ENCODE measurements around the gene PTPRO.

The PTPRO gene

DNA sequence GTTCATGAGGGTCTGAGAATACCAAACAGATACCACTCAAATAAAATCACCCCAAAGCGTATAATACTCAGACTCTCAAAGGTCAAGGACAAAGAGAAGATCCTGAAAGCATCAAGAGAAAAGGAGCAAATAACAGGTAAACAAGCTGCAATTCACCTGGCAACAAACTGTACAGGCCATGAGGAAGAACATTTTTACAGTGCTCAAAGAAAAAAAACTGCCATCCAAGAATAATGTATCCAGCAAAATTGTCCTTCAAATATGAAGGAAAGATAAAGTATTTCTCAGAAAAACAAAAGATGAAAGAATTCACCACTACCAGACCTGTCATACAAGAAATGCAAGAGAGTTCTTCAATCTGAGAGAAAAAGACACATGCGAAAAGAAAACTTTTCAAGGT is 206.4 kb downstream of the PTPRO start:
- no peak for DNase-seq

DNA sequence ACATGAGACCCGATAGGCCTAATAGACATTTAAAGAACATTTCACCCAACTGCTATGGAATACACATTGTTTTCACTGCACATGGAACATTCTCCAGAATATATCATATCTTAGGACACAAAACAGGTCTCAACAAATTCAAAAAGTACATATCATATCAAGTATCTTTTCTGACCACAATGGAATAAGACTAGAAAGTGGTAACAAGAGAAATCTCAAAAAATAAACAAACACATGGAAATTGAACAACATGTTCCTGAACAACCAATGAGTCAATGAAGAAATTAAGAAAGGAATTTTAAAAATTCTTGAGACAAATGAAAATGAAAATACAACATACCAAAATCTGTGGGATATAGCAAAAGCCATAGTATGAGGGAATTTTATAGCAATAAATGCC is 208.1 kb downstream of the PTPRO start:
- no peak for DNase-seq

DNA sequence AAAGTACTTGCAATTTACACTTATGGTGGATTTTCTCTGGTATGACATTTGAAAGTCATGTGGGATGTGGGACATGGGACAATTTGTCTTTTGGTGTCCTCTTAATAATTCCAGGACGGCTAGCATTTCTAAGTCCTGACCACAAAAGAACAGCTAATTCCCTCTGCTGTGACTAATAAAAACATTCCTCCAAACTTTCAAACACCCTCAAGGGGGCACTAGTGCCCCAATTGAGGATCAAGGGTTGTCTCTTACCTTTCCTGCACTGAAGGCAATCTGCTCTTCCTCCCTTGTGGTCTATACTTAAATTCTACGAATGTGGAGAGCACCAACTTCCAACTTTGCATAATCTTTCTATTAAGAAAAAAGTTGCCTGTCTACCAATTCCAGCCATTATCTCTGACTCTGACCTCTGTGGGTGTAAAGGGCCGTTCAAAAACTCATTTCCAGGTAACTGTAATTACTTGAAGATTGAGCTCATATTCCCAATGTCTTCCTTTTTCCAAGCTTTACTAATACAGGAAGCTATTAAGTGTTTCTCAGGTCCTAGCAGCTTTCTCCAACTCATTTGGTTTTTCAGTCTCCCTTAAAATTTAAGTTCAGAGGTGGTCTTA is 210.2 kb downstream of the PTPRO start:
- peak; percentile 89 for DNase-seq

DNA sequence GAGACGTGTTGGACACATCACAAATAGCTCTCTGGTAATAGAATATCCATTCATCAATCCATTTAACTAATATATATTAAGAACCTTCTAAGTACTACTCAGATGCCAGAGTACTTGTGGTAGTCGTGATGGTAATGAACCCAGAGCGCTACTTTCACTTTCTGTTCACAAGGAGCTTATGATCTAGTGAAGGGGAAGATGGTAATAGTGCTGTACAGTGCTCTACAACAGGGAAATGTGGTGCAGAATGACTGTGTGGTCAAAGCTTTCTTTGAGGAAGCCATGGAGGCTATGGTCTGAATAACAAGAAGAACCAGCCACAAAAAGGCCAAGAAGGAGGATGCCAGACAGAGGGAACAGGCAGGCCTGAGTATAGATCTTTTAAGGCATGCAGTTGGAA is 212.0 kb downstream of the PTPRO start:
- DNase-seq, result peak; percentile 92

DNA sequence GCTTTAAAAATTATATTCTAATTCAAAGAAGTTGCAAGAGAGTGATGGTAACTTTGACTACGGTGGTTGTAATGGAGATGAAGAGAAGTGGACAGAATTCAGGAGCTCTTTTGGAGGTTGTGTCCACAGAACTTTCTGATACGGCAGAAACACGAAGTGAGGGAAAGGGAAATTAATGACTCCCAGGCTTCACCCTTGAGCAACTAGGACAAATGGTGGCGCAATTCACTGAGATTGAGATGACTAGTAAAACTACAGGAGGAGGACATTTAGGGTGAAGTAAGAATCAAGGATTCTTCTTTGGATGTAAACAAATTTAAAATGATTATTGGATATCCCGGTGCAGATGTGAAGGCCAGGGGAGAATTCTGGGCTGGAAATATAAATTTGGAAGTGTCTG is 212.6 kb downstream of the PTPRO start:
- peak; percentile 68 for DNase-seq

DNA sequence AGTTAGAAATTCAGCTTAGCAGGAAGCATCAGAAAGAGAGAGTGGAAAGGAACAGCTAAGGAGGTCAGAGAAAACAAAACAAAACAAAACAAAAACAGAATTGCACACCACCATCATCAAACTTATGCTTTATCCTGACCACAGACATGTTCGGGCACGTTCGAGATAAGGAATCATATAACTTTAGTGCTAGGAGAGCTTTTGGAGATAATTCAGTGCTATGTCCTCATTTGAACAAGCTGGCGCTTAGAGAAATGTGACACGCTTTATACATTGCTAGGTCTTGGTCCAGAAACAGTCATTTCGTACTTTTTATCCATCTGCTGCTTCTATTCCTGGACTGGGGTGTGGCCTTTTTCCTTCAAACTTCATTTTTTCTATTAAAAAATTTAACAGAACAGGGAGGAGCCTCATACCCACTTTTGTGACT is 213.1 kb downstream of the PTPRO start:
- peak; percentile 71 for DNase-seq

DNA sequence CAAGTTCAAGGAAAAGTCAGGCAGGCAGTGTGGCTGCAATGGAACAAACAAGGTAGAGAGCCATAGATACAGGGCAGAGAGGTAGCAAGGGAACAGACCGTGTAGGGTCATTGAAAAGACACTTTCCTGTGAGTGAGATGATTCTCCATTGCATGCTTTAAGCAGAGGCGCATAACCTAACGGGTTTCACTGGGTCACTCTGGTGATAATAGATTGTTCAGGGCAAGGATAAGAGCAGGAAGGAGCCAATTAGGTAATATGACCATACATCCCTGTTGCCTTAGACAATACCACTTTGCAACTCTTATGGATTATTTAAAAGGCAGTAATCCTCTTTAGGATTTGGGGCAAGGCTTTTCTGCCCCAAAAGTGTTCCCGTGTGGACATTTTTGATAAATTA is 214.1 kb downstream of the PTPRO start:
- no peak for DNase-seq

DNA sequence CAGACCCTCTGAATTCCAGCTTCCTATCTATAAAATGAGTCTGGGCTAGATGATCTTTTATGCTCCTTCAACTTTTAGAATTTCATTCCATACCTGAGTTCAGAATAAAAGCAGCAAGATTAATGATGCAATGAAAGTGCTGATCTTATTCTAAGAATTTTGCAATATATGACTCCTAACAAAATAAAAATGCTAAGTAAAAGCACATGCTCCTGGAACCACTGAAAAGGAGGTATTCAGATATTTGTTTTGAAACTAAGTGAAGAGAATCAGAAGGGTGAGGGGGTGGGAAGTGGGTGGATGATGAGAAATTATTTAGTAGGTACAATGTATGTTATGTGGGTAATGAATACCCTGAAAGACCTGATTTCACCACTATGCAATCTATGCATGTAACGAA is 216.6 kb downstream of the PTPRO start:
- no peak for DNase-seq

DNA sequence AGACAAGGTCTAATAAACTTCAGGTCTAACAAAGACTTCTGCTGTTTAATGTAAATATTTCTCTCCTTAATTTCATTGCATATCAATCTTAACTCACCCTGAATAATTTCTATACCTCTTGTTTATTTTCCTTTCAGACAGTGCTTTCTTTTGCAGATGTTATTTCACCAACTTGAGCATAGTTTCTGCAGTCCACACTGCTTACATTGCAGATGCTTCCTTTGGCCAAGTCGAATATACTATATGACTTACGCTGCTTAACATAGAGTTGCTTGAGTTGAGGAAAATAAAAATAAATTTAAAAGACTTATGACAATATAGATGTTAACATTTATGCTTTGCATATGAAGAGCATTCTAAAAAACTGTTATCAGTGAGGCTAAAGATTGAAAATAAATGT is 217.7 kb downstream of the PTPRO start:
- no peak for DNase-seq

DNA sequence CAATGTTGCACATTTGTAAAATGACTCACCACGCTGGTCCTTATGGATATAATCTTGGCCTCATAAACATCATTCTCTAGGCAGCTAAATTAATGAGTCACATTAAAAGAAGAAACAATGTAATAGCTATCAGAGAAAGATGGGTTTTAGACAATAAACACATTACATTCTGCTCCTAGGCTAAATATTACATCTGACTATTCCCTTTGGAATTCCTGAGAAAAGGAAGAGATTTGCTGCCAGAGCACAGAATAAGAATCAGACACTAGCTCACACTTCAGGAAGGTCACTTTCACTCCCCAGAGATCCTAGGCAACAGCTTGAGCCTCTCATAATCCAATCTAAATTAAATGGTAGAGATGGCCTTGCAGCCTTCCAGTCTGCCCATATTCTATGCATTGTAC is 218.2 kb downstream of the PTPRO start:
- no peak for DNase-seq

DNA sequence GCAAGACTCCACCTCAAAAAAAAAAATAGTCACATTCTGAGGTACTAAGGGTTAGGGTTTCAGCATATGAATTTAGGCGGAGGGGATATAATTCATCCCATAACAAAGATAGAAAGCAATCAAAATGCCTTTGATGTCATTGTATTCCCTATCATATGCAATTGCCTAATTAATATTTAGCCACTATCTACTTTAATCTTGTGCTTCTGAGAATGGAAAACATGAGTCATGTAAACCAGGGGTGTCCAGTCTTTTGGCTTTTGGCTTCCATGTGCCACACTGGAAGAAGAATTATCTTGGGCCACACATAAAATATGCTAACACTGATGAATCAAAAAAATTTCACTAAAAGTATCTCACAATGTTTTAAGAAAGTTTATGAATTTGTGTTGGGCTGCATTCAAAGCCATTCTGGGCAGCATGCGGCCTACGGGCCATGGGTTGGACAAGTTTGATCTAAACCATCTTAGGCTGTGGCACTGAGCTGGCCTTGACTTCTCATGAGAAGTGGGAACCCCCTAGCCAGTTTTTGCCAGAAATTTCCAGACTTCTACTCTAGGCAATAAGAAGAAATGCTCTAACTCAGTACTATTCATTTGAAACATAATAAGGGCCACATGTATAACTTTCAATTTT is 219.8 kb downstream of the PTPRO start:
- peak; percentile 14 for DNase-seq

DNA sequence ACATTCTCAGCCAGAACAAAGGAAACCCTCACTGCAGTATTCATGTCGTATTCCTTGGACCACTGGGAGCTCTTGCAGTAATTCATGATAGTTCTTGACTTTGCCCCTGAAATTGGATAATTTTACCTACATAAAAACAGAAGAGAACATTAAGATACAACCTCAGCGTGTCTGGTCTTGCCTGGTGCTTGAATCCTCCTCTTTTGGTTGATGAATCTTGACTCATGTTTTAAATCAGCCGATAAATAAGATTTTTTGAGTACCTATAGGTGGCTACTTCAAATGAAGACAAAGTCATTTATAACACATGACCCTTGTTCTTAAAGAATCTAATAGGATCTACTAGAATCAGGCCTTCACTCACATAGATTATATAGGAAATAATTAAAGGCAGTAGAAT is 221.0 kb downstream of the PTPRO start:
- no peak for DNase-seq

DNA sequence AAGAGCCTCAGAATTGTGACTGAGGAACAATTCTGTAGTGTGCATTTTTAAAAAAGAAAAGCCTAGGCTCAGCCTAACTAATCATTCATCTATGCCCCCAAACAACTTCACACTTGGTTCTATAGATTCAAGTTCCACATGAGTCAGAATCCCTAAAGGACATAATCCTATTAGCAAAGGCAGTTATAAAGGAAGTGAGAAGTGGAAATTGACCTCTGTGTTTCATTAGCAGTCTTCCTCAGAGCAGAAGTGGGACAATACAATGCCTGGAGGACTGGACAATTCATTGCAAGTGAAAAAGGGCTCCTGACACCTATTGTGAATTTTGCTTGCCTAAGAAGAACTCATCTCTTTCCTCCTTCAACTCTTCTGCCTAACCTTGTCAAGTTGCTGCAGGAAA is 222.3 kb downstream of the PTPRO start:
- no peak for DNase-seq

DNA sequence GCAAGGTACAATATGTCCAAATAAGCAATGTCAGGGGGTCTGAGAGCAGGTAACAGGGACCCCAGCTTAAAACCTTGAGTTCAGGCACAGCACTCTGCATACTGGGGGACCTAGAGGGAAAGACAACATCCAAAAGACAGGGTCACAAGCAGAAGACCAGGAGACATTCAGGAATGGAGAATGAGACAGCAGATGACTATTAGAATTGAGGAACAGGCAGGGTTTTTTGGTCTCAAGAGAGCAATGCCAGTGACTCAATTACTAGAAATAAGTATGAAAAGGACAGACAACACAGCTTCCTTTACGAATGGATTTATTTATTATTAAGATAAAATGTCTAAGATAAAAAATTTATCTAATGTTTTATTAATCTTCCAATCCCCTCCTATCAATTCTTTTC is 223.0 kb downstream of the PTPRO start:
- DNase-seq, result no peak

DNA sequence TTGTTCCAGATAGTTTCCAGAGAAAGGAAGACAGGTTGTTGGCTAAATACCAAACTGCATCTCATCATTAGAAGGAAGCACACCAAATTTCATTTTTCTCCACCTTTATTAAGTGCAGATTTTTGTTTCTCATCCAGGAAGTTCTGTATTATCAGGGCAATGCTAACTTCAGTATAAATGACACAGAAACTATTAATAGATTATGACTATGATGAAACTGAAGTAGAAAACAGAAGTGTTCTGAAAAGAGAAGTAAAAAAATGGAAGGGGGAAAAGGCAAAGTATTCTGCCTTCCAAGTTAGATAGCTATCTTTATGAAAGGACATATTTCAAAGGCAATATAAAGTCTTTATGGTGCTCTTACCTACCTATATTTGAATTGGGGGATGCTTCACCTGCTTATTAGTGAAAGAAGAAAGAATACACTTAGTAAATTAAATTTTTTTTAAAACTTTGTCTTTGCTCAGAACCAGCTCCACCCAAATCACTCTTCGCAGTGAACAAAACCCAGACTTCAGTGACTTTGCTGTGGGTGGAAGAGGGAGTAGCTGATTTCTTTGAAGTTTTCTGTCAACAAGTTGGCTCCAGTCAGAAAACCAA is 223.9 kb downstream of the PTPRO start:
- DNase-seq, result peak; percentile 77

DNA sequence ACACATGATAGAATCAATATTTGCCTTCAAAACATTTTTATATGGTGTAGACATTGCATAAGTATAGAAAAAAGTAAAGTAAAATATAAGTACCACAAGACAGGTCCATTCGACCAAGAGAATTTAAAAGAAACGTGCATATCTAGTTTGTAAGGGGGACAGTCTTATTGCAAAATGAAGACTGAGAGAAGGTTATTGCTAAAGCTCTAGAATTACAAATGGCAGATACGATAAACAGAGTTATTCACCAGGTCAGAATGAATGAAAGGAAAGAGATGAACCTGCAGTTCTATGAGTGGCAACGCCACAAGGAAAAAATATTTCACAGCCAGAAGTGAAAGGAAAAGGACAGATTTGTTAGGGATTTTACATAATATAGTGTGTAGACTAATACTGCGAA is 224.8 kb downstream of the PTPRO start:
- DNase-seq, result no peak

DNA sequence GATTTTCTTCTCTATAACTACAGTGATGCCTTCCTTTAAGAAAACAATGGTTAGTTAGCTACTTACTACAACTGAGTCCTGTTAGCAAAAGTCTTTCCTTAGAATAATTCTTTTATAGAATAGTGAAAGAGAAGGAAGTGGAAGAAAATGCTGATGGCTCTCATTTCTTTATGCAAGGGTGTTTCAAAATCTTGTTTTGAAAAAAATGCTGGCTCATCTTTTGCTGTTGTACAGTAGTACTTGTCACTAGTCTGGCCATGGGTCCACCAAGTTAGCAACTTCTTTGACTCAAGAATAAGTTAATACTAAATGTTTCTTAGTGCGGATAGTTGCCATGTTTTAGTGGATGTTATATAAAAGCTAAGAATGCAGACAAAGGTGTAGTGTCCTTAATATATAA is 225.4 kb downstream of the PTPRO start:
- DNase-seq, result no peak

DNA sequence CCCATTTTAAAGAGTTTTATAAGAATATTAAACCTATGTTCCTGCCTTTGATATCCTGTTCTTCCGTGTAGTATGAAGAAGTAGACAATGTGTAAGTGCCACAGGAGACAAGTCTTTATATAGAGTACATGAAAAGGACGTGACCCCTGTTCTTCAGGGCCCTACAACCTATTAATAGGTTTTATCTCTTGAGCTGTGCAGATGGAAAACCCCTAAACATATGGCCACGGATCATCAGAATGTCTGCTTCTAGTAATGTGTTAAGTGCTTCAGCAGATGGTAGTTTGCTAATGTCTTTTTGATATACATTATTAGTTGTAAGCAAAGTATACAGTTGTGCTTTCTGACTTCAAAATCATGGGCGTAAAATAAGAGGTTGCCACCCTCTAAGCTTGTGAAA is 228.5 kb downstream of the PTPRO start:
- no peak for DNase-seq

DNA sequence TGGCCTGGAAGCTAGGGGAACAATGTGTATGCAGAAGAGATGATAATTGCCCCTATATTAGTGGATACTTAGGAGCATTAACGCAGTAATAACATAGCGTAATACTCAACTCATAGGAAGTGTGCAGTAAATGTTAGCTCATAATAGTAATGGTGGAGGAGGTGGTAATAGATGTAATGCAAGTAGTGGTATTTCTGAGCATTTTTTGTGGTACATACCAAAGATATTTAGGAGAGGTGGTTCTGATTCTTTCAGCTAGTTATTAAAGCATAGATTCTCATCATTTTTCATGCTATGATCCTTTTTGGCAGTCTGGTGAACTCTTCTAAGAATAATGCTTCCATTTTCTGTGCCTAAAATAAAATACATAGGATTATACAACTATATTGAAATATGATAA is 233.1 kb downstream of the PTPRO start:
- DNase-seq, result no peak

DNA sequence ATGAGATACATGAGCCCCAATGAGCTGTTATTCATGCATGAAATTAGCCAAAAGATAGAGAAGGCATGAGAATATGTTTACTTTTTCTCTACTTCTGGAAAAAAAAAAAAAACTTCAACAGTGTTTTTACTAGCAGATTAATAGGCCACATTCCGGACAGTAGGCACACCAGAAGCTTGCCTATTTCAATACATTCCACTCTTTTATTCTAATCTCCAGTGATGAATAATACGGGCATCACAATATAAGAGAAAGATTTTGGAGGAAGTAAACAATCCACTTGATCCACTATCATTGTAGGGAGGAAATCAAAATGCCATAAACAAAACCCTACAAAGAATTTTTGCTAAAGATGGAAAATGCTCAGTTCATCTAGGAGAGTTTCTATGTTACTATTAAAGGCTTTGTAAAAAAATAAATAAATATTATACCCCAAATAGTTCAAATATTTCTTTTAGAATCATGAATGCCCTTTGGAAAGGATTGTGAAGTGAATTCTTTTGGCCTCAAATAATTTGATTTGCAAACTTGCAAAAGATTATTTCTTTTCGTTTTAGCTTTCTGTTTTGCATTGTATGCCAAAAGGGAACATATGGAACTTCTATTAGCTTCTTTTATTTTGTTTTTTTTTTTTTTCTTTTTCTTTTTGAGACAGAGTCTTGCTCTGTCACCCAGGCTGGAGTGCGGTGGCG is 234.2 kb downstream of the PTPRO start:
- DNase-seq, result no peak

DNA sequence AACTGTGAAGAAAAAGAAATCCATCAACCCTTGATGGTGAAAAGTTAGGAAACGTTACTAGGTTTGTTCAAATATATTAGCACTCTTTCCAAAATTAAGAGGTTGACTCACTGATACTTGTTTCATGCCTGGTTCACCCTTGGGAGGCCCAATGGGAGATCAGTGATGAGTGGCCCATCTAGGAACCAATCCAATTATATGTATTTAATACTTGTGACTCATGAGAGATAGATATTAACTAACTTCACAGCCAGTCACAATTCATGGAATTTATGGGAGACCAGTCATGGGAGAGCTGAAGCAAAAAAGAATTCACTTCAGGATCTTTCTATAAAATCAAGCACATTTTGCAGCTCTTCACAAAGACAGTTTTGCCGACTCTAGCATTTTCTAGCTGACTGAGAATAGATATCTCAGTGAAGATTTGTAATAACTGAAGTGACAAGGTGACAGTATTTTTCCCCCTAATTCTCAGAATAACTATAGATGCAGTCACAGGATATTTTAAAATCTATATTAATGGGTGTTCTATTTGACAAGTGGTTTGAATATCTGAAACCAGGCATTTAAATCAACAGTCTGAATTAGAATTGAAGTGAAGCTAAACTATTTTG is 236.7 kb downstream of the PTPRO start:
- DNase-seq, result no peak

DNA sequence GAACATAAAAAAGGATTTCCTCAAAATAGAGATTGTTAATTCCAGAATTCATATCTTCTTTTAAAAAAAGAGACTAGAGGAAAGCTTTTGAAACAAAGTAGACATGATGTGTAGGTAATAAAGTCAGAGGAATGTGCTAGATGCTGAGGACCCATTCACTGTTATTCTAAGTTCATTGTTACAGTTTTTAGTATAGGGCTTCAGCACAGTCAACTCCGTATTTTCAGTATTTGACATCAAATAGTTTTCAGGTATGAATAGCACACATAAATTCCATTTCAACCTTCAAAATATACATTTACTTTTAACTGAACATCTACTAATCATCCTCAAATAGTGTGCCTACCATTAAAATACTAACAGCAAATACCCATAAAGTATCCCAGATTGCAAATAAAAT is 239.1 kb downstream of the PTPRO start:
- DNase-seq, result no peak

DNA sequence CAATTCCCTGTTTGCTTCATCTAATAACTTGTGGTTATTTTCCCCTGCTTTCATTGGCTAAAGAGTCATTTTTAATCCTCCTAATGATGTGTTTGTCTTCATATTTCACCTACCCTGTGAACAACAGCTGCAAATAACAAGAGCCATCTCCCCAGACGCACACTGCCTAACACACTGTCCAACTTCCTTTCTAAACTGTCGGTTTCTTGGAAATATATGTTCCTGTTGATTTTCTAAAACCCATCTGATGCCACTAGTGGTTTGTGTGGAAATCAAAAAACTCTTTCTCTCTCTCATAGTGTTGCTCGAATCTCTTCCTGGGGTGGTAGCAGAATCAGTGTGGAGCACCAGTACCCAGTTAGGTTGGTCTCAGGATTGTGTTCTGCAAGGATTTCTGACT is 240.0 kb downstream of the PTPRO start:
- DNase-seq, result peak; percentile 50

DNA sequence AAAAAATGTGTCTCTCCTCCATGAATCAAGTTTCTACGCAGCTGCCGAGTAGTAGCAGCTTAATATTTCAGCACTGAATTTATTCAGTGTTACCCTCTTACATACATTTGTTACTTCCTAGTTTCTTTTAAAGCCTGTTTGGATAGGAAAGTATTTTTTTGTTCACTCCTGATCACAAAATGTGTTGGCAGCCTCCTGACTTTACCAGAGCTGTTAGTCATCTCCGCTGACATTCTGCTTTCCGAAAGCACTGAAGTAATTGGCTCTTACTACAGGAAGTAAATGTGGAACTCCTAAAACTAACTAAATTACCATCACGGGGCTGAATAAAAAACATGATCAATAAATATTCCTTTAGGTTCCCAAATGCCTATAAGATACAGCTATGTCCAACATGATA is 241.4 kb downstream of the PTPRO start:
- no peak for DNase-seq
